ENCODE data around the gene PXN.

- TF ChIP-seq CTCF (IDR thresholded peaks at IDR 0.05): no peak
- TF ChIP-seq POLR2A (IDR thresholded peaks at IDR 0.05): no peak
Observed at GRCh38 chr12:120172053-120172452, 93.5 kb downstream of the PXN start.
